Heart right ventricle (tissue), 16 donors: ENCODE measurements around the gene LEKR1. TPM values are rescaled to one million over a fixed set of nuclear protein-coding genes. Genes with fewer than 3 reads are reported as not detected.

ENCODE experiments used
- ATAC-seq, 8 donors: fragments of 200-7000 bp; cut with Tn5 transposase; one replicate each; pipeline ENCODE4 v1.9.1; 2020; ENCODE audit warnings: mild to moderate bottlenecking in 8 of 8, moderate library complexity in 8 of 8, moderate number of reproducible peaks in 1 of 8
- DNase-seq, 2 donors: peaks; one replicate each; pipeline ENCODE4 v3.0.0-alpha.2; 2020
- H3K27ac ChIP-seq, 10 donors: fragments of 200-600 bp; sonication (generic) in 2 of 10; one replicate each; pipeline versions ENCODE4 v1.5.0 to v1.8.0; 2020 to 2022; ENCODE audit warnings: mild to moderate bottlenecking in 3 of 10
- H3K27me3 ChIP-seq, 7 donors: fragments of 200-600 bp; one replicate each; pipeline ENCODE4 v1.8.0; 2021 to 2022; ENCODE audit warnings: mild to moderate bottlenecking in 2 of 7
- H3K36me3 ChIP-seq, 9 donors: fragments of 200-600 bp; sonication (generic) in 1 of 9; one replicate each; pipeline versions ENCODE4 v1.5.0 to v1.8.0; 2020 to 2022; ENCODE audit warnings: mild to moderate bottlenecking in 2 of 9
- H3K4me1 ChIP-seq, 9 donors: fragments of 200-600 bp; sonication (generic) in 1 of 9; one replicate each; pipeline versions ENCODE4 v1.5.0 to v1.8.0; 2020 to 2022; ENCODE audit warnings: mild to moderate bottlenecking in 4 of 9
- H3K4me3 ChIP-seq, 10 donors: fragments of 200-600 bp; sonication (generic) in 2 of 10; one replicate each; pipeline versions ENCODE4 v1.5.0 to v1.8.0; 2020 to 2022; ENCODE audit warnings: mild to moderate bottlenecking in 7 of 10, moderate library complexity in 2 of 10
- H3K9me3 ChIP-seq, 11 donors: fragments of 200-600 bp in 10 of 11; sonication (generic) in 2 of 11; one replicate each; pipeline versions ENCODE4 v1.5.0 to v1.8.0; 2013 to 2022; ENCODE audit warnings: mild to moderate bottlenecking in 2 of 11, control low read depth in 1 of 11, moderate library complexity in 1 of 11
- WGBS, 2 donors: extraction: QIAGEN DNeasy Blood & Tissue Kit; methylation state at CpG; one replicate each; pipeline ENCODE4 v1.1.7; 2013; ENCODE audit warnings: inconsistent platforms in 1 of 2; 5-methylcytosine and 5-hydroxymethylcytosine counted together
- intact Hi-C, 10 donors: fragments of 100-400 bp; cut with DNase I; formaldehyde crosslinking; loops; one replicate each; pipeline versions ENCODE4 v1.11.1 to v1.14.2; 2022
- polyA plus RNA-seq, 2 donors: library from polyadenylated mRNA; stranded (reverse); fragments of 200-250 nt; gene quantifications; one replicate each; pipeline ENCODE4 v1.2.3, GENCODE V29; 2013
- total RNA-seq, 10 donors: library from RNA; stranded (reverse); fragmentation: NEBNext Ultra II Directional in 3 of 10; extraction: Animal tissue kit (Norgen Biotek cat#: 25700) in 3 of 10; gene quantifications; one replicate each; pipeline versions ENCODE4 v1.2.1 to v1.2.4, GENCODE V29; 2021 to 2023
- TF ChIP-seq, protein P1 (sequence below), 9 donors: fragments of 200-600 bp; sonication (generic) in 2 of 9; IDR thresholded peaks; one replicate each; pipeline versions ENCODE4 v1.5.0 to v1.8.0; 2021 to 2022; ENCODE audit warnings: antibody characterized with exemption in 9 of 9, mild to moderate bottlenecking in 5 of 9, moderate library complexity in 1 of 9
- donor health status: Arrhythmogenic right ventricular cardiomyopathy.
- donor health status: ischemic (EF 13 %, LVEDD 7.1; RV severe dilation, severe dysfunction).
- donor health status: healthy with polysubstance abuse.
- donor health status: DM: no; HTN: yes; CAD: no.
- donor health status: DM: no; HTN: no; CAD: no.
- donor health status: ischemic (EF 25% LVEDD 6.9; RV normal size, moderate dysfunction).
- donor health status: ischemic (EF 25% LVEDD 5.7; RV mildly dilated, moderate dysfunction).
- donor health status: healthy.
- donor health status: DM: yes; HTN: yes; CAD: no.
- donor health status: Ischemic cardiomyopathy.
- donor health status: ischemic (EF 35%, LVEDD 5.7; RV mildly dilated, moderate dysfunction).
- donor health status: nonischemic (EF 11% LVEDD 7.7; RV severe dilation, severe dysfunction).
- donor health status: DM: yes; HTN: yes; CAD: no.
- donor health status: PGD.
- donor health status: ischemic (EF 29% LVEDD 5.4; RV normal size, mild dysfunction).
- donor health status: nonischemic (EF 23%, LVEDD 6.1; RV moderate dilation, normal function).

Gene LEKR1
- total and polyA plus RNA-seq, 12 donors, result 0.17 to 3.0 (median 0.81) TPM

- TF ChIP-seq, protein P1, sequence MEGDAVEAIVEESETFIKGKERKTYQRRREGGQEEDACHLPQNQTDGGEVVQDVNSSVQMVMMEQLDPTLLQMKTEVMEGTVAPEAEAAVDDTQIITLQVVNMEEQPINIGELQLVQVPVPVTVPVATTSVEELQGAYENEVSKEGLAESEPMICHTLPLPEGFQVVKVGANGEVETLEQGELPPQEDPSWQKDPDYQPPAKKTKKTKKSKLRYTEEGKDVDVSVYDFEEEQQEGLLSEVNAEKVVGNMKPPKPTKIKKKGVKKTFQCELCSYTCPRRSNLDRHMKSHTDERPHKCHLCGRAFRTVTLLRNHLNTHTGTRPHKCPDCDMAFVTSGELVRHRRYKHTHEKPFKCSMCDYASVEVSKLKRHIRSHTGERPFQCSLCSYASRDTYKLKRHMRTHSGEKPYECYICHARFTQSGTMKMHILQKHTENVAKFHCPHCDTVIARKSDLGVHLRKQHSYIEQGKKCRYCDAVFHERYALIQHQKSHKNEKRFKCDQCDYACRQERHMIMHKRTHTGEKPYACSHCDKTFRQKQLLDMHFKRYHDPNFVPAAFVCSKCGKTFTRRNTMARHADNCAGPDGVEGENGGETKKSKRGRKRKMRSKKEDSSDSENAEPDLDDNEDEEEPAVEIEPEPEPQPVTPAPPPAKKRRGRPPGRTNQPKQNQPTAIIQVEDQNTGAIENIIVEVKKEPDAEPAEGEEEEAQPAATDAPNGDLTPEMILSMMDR (IDR thresholded peaks at IDR 0.05), result no peak
- Histone ChIP-seq H3K27me3 (no peaks in the 10 kb centered on the region), H3K27ac (no peak overlapping the region), H3K36me3 (no peaks in the 10 kb centered on the region), H3K4me1 (no peaks in the 10 kb centered on the region), H3K4me3 (no peak overlapping the region), H3K9me3 (peaks cover 0 to under 1% (median 0%) of the 10 kb centered on the region in 11 donors)
- intact Hi-C loops, result no loop called here
- WGBS, 2 donors, result 88 to 89% methylated on average over 4 of the region's 4 CpGs
- no peak for DNase-seq
- ATAC-seq, result no peak
Measured at GRCh38 chr3:156976933-156977332, 150.8 kb downstream of the LEKR1 start.

- TF ChIP-seq, protein P1 (IDR thresholded peaks at IDR 0.05), result no peak
- 61 to 71% methylated on average over 2 of the region's 2 CpGs for WGBS, 2 donors
- intact Hi-C loops, result no loop called here
- Histone ChIP-seq H3K36me3 (no peaks in the 10 kb centered on the region), H3K9me3 (peaks cover 0 to 4% (median 0%) of the 10 kb centered on the region in 11 donors), H3K4me1 (no peaks in the 10 kb centered on the region), H3K27me3 (no peaks in the 10 kb centered on the region), H3K27ac (no peak overlapping the region), H3K4me3 (no peak overlapping the region)
- DNase-seq, result no peak
- ATAC-seq, result no peak
Measured at GRCh38 chr3:156978481-156978961, 152.4 kb downstream of the LEKR1 start.

GRCh38 chr3:156981005-156981404 lies 154.9 kb downstream of the LEKR1 start:
- Histone ChIP-seq H3K36me3 (no peaks in the 10 kb centered on the region), H3K27me3 (no peaks in the 10 kb centered on the region), H3K4me3 (no peak overlapping the region), H3K4me1 (no peaks in the 10 kb centered on the region), H3K27ac (no peak overlapping the region), H3K9me3 (peaks cover 0 to 4% (median 0%) of the 10 kb centered on the region in 11 donors)
- intact Hi-C loops, result no loop called here
- TF ChIP-seq, protein P1 (IDR thresholded peaks at IDR 0.05), result no peak
- no peak for DNase-seq
- no peak for ATAC-seq
- 91 to 96% methylated on average over 3 of the region's 3 CpGs for WGBS, 2 donors

GRCh38 chr3:156983559-156983958 lies 157.4 kb downstream of the LEKR1 start:
- Histone ChIP-seq H3K4me3 (no peak overlapping the region), H3K27me3 (no peaks in the 10 kb centered on the region), H3K27ac (no peak overlapping the region), H3K4me1 (no peaks in the 10 kb centered on the region), H3K9me3 (peaks cover 0 to 4% (median 0%) of the 10 kb centered on the region in 11 donors), H3K36me3 (no peaks in the 10 kb centered on the region)
- intact Hi-C loops, result no loop called here
- ATAC-seq, result no peak
- TF ChIP-seq, protein P1 (IDR thresholded peaks at IDR 0.05), result no peak
- DNase-seq, result no peak
